C4-2B (cell line): Measurements from ENCODE around the gene RALB.
"Not testable (repeated sequence)": the region's sequence is repeated elsewhere in the genome, so short reads cannot be mapped to it uniquely, and the experiment has no call there.

ENCODE experiments used
- ZFX ChIP-seq: fragments of 450-650 bp; IDR thresholded peaks from 2 replicates; pipeline ENCODE4 v1.6.1; 2017
- TF ChIP-seq, protein P1 (sequence below): fragments of 450-650 bp; conservative IDR thresholded peaks from 2 replicates; pipeline ENCODE4 v1.5.1; 2017; ENCODE audit warnings: mild to moderate bottlenecking

DNA sequence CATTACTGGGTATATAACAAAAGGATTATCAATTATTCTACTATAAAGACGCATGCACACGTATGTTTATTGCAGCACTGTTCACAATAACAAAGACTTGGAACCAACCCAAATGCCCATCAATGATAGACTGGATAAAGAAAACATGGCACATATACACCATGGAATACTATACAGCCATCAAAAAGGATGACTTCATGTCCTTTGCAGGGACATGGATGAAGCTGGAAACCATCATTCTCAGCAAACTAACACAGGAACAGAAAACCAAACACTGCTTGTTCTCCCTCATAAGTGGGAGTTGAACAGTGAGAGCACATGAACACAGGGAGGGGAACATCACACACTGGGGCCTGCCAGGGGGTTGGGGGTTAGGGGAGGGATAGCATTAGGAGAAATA, 17.5 kb upstream of the RALB start:
- TF ChIP-seq, protein P1, sequence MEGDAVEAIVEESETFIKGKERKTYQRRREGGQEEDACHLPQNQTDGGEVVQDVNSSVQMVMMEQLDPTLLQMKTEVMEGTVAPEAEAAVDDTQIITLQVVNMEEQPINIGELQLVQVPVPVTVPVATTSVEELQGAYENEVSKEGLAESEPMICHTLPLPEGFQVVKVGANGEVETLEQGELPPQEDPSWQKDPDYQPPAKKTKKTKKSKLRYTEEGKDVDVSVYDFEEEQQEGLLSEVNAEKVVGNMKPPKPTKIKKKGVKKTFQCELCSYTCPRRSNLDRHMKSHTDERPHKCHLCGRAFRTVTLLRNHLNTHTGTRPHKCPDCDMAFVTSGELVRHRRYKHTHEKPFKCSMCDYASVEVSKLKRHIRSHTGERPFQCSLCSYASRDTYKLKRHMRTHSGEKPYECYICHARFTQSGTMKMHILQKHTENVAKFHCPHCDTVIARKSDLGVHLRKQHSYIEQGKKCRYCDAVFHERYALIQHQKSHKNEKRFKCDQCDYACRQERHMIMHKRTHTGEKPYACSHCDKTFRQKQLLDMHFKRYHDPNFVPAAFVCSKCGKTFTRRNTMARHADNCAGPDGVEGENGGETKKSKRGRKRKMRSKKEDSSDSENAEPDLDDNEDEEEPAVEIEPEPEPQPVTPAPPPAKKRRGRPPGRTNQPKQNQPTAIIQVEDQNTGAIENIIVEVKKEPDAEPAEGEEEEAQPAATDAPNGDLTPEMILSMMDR: not testable (repeated sequence)
- TF ChIP-seq ZFX: not testable (repeated sequence)
